K562 (cell line): ENCODE results near the gene MRO. TPM values are rescaled to one million over a fixed set of nuclear protein-coding genes. Genes with fewer than 3 reads are reported as not detected.

Source experiments
- ATAC-seq: fragments of 200-7000 bp; cut with Tn5 transposase; 3 replicates; pipeline ENCODE4 v1.9.1; 2020; ENCODE audit warnings: moderate library complexity
- BruUV-seq: library from RNA; stranded (reverse); fragments of 400-500 nt; replicated peaks from 2 replicates; lab custom pipeline; 2021; lab: Mats Ljungman, UMichigan
- CTCF ChIA-PET: fragments of 300-600 bp; formaldehyde crosslinking; extraction: SDS; loops from one replicate; lab custom pipeline; 2021; ENCODE audit warnings: low intra/inter-chr PET ratio; lab: Yijun Ruan, JAX
- POLR2A ChIA-PET: fragments of 300-600, 350-650 bp; sonication (Branson Sonifier 250); formaldehyde crosslinking; extraction: SDS; loops from one replicate; lab custom pipeline; 2021; ENCODE audit warnings: antibody characterized with exemption, inconsistent platforms; lab: Yijun Ruan, JAX
- DNase-seq, 4 experiments: peaks; one replicate each; pipeline versions ENCODE4 v3.0.0 to v3.0.0-alpha.2; 2011 to 2018; ENCODE audit warnings: low spot score in 3 of 4, mixed read lengths in 3 of 4; ENCODE audit errors: extremely low read depth in 1 of 4
- FAIRE-seq: peaks from 2 replicates; lab custom pipeline; 2011; peaks lifted over from hg19 to GRCh38; lab: Jason Lieb, UNC
- H2AFZ ChIP-seq: 2 replicates; pipeline ENCODE4 v1.6.0; 2011; ENCODE audit warnings: low read depth, low read length, control low read depth, inconsistent platforms
- H3K27ac ChIP-seq: fragments of 200-600 bp; 3 replicates; pipeline ENCODE4 v1.8.0; 2011; ENCODE audit warnings: low read depth, mild to moderate bottlenecking, control low read depth, inconsistent platforms, low read length, moderate library complexity, mixed read lengths; ENCODE audit errors: extremely low read depth
- H3K27me3 ChIP-seq, 2 experiments: fragments of 300-600 bp in 1 of 2; 2 replicates in 1 of 2; 3 replicates in 1 of 2; pipeline versions ENCODE4 v1.6.0 to v1.8.0; 2011; ENCODE audit warnings: inconsistent platforms in 2 of 2, low read length in 2 of 2, mild to moderate bottlenecking in 1 of 2, mixed read lengths in 1 of 2, moderate library complexity in 1 of 2; ENCODE audit not compliant: control insufficient read depth in 2 of 2, insufficient read depth in 2 of 2
- H3K36me3 ChIP-seq: fragments of 300-600 bp; 3 replicates; pipeline ENCODE4 v1.8.0; 2011; ENCODE audit warnings: mild to moderate bottlenecking, low read length, inconsistent platforms; ENCODE audit not compliant: control insufficient read depth, insufficient read depth
- H3K4me1 ChIP-seq, 2 experiments: fragments of 200-600 bp in 1 of 2; replicated peaks in 1 of 2; 2 replicates in 1 of 2; 3 replicates in 1 of 2; pipeline versions ENCODE4 v1.5.1 to v1.8.0; 2011; ENCODE audit warnings: inconsistent platforms in 2 of 2, low read length in 2 of 2, mild to moderate bottlenecking in 1 of 2, mixed read lengths in 1 of 2, moderate library complexity in 1 of 2; ENCODE audit not compliant: control insufficient read depth in 2 of 2, insufficient read depth in 2 of 2
- H3K4me2 ChIP-seq: 2 replicates; pipeline ENCODE4 v1.6.1; 2011; ENCODE audit warnings: low read length, control low read depth, inconsistent platforms, mixed read lengths; ENCODE audit not compliant: insufficient read depth
- H3K4me3 ChIP-seq: fragments of 200-600 bp; sonication (generic), shearing (Covaris generic); 2 replicates; pipeline ENCODE4 v1.5.1; 2016; ENCODE audit warnings: control low read depth, inconsistent platforms
- H3K79me2 ChIP-seq: fragments of 200-600 bp; 3 replicates; pipeline ENCODE4 v1.8.0; 2011; ENCODE audit warnings: low read length, inconsistent platforms; ENCODE audit not compliant: control insufficient read depth, insufficient read depth
- H3K9ac ChIP-seq, 2 experiments: 2 replicates each; pipeline versions ENCODE4 v1.6.0 to v1.6.1; 2011; ENCODE audit warnings: low read depth in 2 of 2, low read length in 2 of 2, control low read depth in 1 of 2, inconsistent platforms in 1 of 2, mild to moderate bottlenecking in 1 of 2, mixed read lengths in 1 of 2; ENCODE audit not compliant: insufficient read depth in 1 of 2
- H3K9me1 ChIP-seq: one replicate; pipeline ENCODE4 v1.6.0; 2011; ENCODE audit warnings: inconsistent platforms, mild to moderate bottlenecking, low read length, moderate library complexity; ENCODE audit not compliant: control insufficient read depth, insufficient read depth
- H3K9me3 ChIP-seq: replicated peaks from 2 replicates; pipeline ENCODE4 v1.5.1; 2011; ENCODE audit warnings: low read depth, low read length, inconsistent platforms; ENCODE audit not compliant: control insufficient read depth, insufficient read depth
- H4K20me1 ChIP-seq: replicated peaks from 2 replicates; pipeline ENCODE4 v1.6.1; 2011; ENCODE audit warnings: low read length, inconsistent platforms, mixed read lengths; ENCODE audit not compliant: control insufficient read depth, insufficient read depth
- ELF4 ChIP-seq: fragments of 450-650 bp; formaldehyde crosslinking; IDR thresholded peaks from 2 replicates; pipeline ENCODE4 v1.4.0; 2022; ENCODE audit warnings: missing genetic modification characterization
- FOXK1 ChIP-seq: sonication (generic); formaldehyde crosslinking; IDR thresholded peaks from 2 replicates; pipeline ENCODE4 v1.8.0; 2022; ENCODE audit warnings: missing genetic modification reagents, mild to moderate bottlenecking, borderline replicate concordance
- FUS ChIP-seq: fragments of 200-400 bp; formaldehyde crosslinking; optimal IDR thresholded peaks from 2 replicates; pipeline ENCODE3; 2017; ENCODE audit warnings: low read depth, low read length
- HCFC1 ChIP-seq: IDR thresholded peaks from 2 replicates; pipeline ENCODE4 v1.6.1; 2012; ENCODE audit warnings: low read depth, low read length, improper control_type of control experiment
- HMG20A ChIP-seq: fragments of 450-650 bp; formaldehyde crosslinking; conservative IDR thresholded peaks from 2 replicates; pipeline ENCODE4 v1.4.0; 2020; ENCODE audit warnings: mild to moderate bottlenecking, mixed read lengths
- JUN ChIP-seq, 2 experiments: sonication (generic) in 1 of 2; formaldehyde crosslinking in 1 of 2; IDR thresholded peaks; 2 replicates each; pipeline versions ENCODE4 v1.6.1 to v1.8.0; 2012 to 2022; ENCODE audit warnings: borderline replicate concordance in 2 of 2, mild to moderate bottlenecking in 2 of 2, improper control_type of control experiment in 1 of 2, low read depth in 1 of 2, low read length in 1 of 2, missing genetic modification reagents in 1 of 2
- NEUROD1 ChIP-seq: fragments of 150-350 bp; IDR thresholded peaks from 2 replicates; pipeline ENCODE4 v1.6.1; 2014; ENCODE audit warnings: borderline replicate concordance, low read length, low read depth; ENCODE audit not compliant: partially characterized antibody
- SP1 ChIP-seq: sonication (generic); formaldehyde crosslinking; IDR thresholded peaks from 2 replicates; pipeline ENCODE4 v1.8.1; 2022; ENCODE audit warnings: mild to moderate bottlenecking, missing genetic modification reagents
- STAT6 ChIP-seq: sonication (generic); formaldehyde crosslinking; IDR thresholded peaks from 2 replicates; pipeline ENCODE4 v1.8.1; 2023; ENCODE audit warnings: mild to moderate bottlenecking, missing genetic modification reagents
- ZFPM2 ChIP-seq: fragments of 250-450 bp; sonication (Bioruptor Pico); IDR thresholded peaks from 2 replicates; pipeline ENCODE4 v1.5.1; 2022; ENCODE audit warnings: mild to moderate bottlenecking
- ZNF311 ChIP-seq: fragments of 250-450 bp; sonication (Bioruptor Pico); IDR thresholded peaks from 2 replicates; pipeline ENCODE4 v1.4.0; 2020; ENCODE audit warnings: mild to moderate bottlenecking, moderate library complexity
- ZNF354B ChIP-seq: fragments of 250-450 bp; sonication (Bioruptor Pico); IDR thresholded peaks from 2 replicates; pipeline ENCODE4 v1.4.0; 2020
- ZNF668 ChIP-seq: fragments of 250-450 bp; sonication (Bioruptor Pico); IDR thresholded peaks from 2 replicates; pipeline ENCODE4 v1.8.0; 2022; ENCODE audit warnings: mild to moderate bottlenecking, inconsistent platforms
- ZNF695 ChIP-seq: fragments of 450-650 bp; formaldehyde crosslinking; IDR thresholded peaks from 2 replicates; pipeline ENCODE4 v1.4.0; 2020; ENCODE audit warnings: mild to moderate bottlenecking, moderate library complexity
- ZNF717 ChIP-seq: fragments of 250-450 bp; sonication (Bioruptor Pico); IDR thresholded peaks from 2 replicates; pipeline ENCODE4 v1.5.0; 2021
- WGBS: fragments of 100-300 bp; shearing (Covaris generic); methylation state at CpG from one replicate; pipeline ENCODE4 v1.1.6; 2016; ENCODE audit warnings: low coverage, mixed read lengths; ENCODE audit not compliant: insufficient coverage; ENCODE audit errors: missing lambda C conversion rate; 5-methylcytosine and 5-hydroxymethylcytosine counted together
- in situ Hi-C: fragments of 300-500 bp; cut with MboI; formaldehyde crosslinking; loops from 4 replicates; pipeline ENCODE4 v1.15.0; 2018; ENCODE audit warnings: inconsistent platforms, mixed read lengths
- intact Hi-C: fragments of 100-400 bp; cut with micrococcal nuclease; formaldehyde crosslinking; loops from 2 replicates; pipeline ENCODE4 v1.14.2; 2022
- polyA plus RNA-seq, 8 experiments: library from polyadenylated mRNA; depleted of rRNA in 4 of 8; stranded (reverse) in 5 of 8; unstranded in 3 of 8; fragments of >200 nt; fragmentation: Nextera tagmentation in 2 of 8; fragmentation: Illumina TruSeq in 1 of 8; extraction: Ambion mirVana in 2 of 8; extraction: Trizol in 1 of 8; gene quantifications; 2 replicates each; pipeline versions ENCODE4 v1.2.1 to v1.2.3, GENCODE V29; 2011 to 2014; ENCODE audit warnings: inconsistent platforms in 1 of 8, missing spikeins in 1 of 8
- total RNA-seq, 7 experiments: library from RNA; depleted of rRNA in 6 of 7; stranded (reverse); fragments of >200 nt in 6 of 7; fragmentation: Illumina TruSeq in 2 of 7; extraction: Trizol in 2 of 7; gene quantifications; 2 replicates each; pipeline versions ENCODE4 v1.2.1 to v1.2.3, GENCODE V29; 2011 to 2021; ENCODE audit warnings: low replicate concordance in 1 of 7

MRO gene
- total and polyA plus RNA-seq, 9 of the 15 experiments (the other 6 are each of a cell fraction or from before 2014, with no cell fraction given): 0.06 TPM; not detected in 8

GRCh38 chr18:50842846-50843245 lies 23.0 kb upstream of the MRO start:
- in situ Hi-C loops: no loop called here
- TF ChIP-seq FUS (no peak), FOXK1 (CRISPR knock-in tag) (no peak), HCFC1 (no peak), ZNF717 (CRISPR knock-in tag) (no peak)
- H4K20me1 ChIP-seq: no peaks in the 10 kb centered on the region
- H3K4me3 ChIP-seq: no peak overlapping the region
- no peaks in the 10 kb centered on the region for H3K9me1 ChIP-seq
- no peaks in the 10 kb centered on the region for H3K79me2 ChIP-seq
- FAIRE-seq (no peak), ATAC-seq (no peak), DNase-seq (no peak)
- no peak overlapping the region for H2AFZ ChIP-seq
- H3K4me2 ChIP-seq: no peak overlapping the region
- intact Hi-C loops: no loop called here
- 0% methylated on average over 1 of the region's 1 CpG for WGBS
- peaks cover 6 to 23% of the 10 kb centered on the region in 2 experiments; a peak in 4 of 5 replicates for H3K4me1 ChIP-seq
- no peak overlapping the region for H3K9ac ChIP-seq
- BruUV-seq: no TSS peak
- H3K9me3 ChIP-seq: no peaks in the 10 kb centered on the region
- H3K36me3 ChIP-seq: no peaks in the 10 kb centered on the region; the same call in 2 of the 3 replicates
- H3K27ac ChIP-seq: no peak overlapping the region
- ChIA-PET POLR2A (no interaction called here), CTCF (no interaction called here)
- H3K27me3 ChIP-seq: no peaks in the 10 kb centered on the region

GRCh38 chr18:50839996-50840395 lies 20.2 kb upstream of the MRO start:
- Histone ChIP-seq H3K9me1 (no peaks in the 10 kb centered on the region), H3K27me3 (no peaks in the 10 kb centered on the region), H3K9ac (peak overlapping the region in 1 of 2 experiments; percentile 25; a peak in 1 of 4 replicates), H3K9me3 (no peaks in the 10 kb centered on the region), H4K20me1 (no peaks in the 10 kb centered on the region), H3K4me1 (peaks cover 6 to 17% of the 10 kb centered on the region in 2 experiments; a peak in 4 of 5 replicates), H3K36me3 (no peaks in the 10 kb centered on the region; the same call in 2 of the 3 replicates), H3K79me2 (no peaks in the 10 kb centered on the region), H3K4me2 (peak overlapping the region; percentile 66), H3K27ac (peak overlapping the region; percentile 76), H3K4me3 (no peak overlapping the region), H2AFZ (peak overlapping the region; percentile 33)
- ChIA-PET CTCF (no interaction called here), POLR2A (interaction anchor here (0.6 kb wide), 2 partner anchors 8 to 29 kb away, joined by 3 read pairs; no protein-coding TSS in a partner anchor)
- WGBS: 0% methylated on average over 3 of the region's 3 CpGs
- intact Hi-C loops: no loop called here
- BruUV-seq: no TSS peak
- in situ Hi-C loops: no loop called here
- FAIRE-seq (peak; percentile 96), ATAC-seq (peak; percentile 91), DNase-seq (peak; percentile 15 to 89 (median 46))
- no peak for TF ChIP-seq JUN (IDR thresholded peaks at IDR 0.05; ENCODE audit: borderline replicate concordance, low read depth, low read length)
- no peak for TF ChIP-seq JUN (CRISPR knock-in tag; IDR thresholded peaks at IDR 0.05; ENCODE audit: borderline replicate concordance)
- no peak for TF ChIP-seq SP1
- no peak for TF ChIP-seq STAT6 (CRISPR knock-in tag)
- TF ChIP-seq ELF4: no peak
- TF ChIP-seq NEUROD1: no peak
- no peak for TF ChIP-seq HMG20A (CRISPR knock-in tag)
- no peak for TF ChIP-seq ZFPM2 (CRISPR knock-in tag)
- no peak for TF ChIP-seq ZNF668
- no peak for TF ChIP-seq ZNF311 (CRISPR knock-in tag)
- TF ChIP-seq ZNF695 (CRISPR knock-in tag): no peak
- no peak for TF ChIP-seq ZNF354B (CRISPR knock-in tag)
- TF ChIP-seq FUS: no peak
